Endodermal cell (in vitro differentiated cells): ENCODE results near the gene INHBE. TPM values are rescaled to one million over a fixed set of nuclear protein-coding genes. Genes with fewer than 3 reads are reported as not detected.
"Not testable (repeated sequence)": the region's sequence is repeated elsewhere in the genome, so short reads cannot be mapped to it uniquely, and the experiment has no call there.

Experiments used
- DNase-seq: peaks from one replicate; pipeline ENCODE4 v3.0.0-alpha.2; 2017
- H3K27ac ChIP-seq: 2 replicates; pipeline ENCODE4 v1.5.1; 2013; ENCODE audit warnings: mild to moderate bottlenecking, low read depth, low read length, moderate library complexity
- H3K27me3 ChIP-seq: 2 replicates; pipeline ENCODE4 v1.6.1; 2013; ENCODE audit warnings: mild to moderate bottlenecking, low read length, moderate library complexity; ENCODE audit not compliant: insufficient read depth, control insufficient read depth, poor library complexity, severe bottlenecking
- H3K36me3 ChIP-seq: 2 replicates; pipeline ENCODE4 v1.7.0; 2013; ENCODE audit warnings: mild to moderate bottlenecking, low read length, moderate library complexity; ENCODE audit not compliant: control insufficient read depth, insufficient read depth
- H3K4me1 ChIP-seq: one replicate; pipeline ENCODE4 v1.7.0; 2013; ENCODE audit warnings: low read length; ENCODE audit not compliant: control insufficient read depth, insufficient read depth
- H3K4me3 ChIP-seq: 2 replicates; pipeline ENCODE4 v1.5.1; 2013; ENCODE audit warnings: mild to moderate bottlenecking, low read length, moderate library complexity
- H3K9ac ChIP-seq: 2 replicates; pipeline ENCODE4 v1.6.1; 2013; ENCODE audit warnings: mild to moderate bottlenecking, low read length, moderate library complexity; ENCODE audit not compliant: poor library complexity, severe bottlenecking; ENCODE audit errors: extremely low read depth
- H3K9me3 ChIP-seq: 2 replicates; pipeline ENCODE4 v1.6.1; 2013; ENCODE audit warnings: mild to moderate bottlenecking, low read length, moderate library complexity; ENCODE audit not compliant: control insufficient read depth
- H3K27ac Mint-ChIP-seq: 2 replicates; pipeline ENCODE4 v1.8.0; 2020; ENCODE audit warnings: mixed read lengths
- H3K27me3 Mint-ChIP-seq: 2 replicates; pipeline ENCODE4 v1.8.0; 2021; ENCODE audit warnings: mild to moderate bottlenecking, mixed read lengths; ENCODE audit not compliant: insufficient read depth
- H3K36me3 Mint-ChIP-seq: 2 replicates; pipeline ENCODE4 v1.8.0; 2020; ENCODE audit warnings: low read depth, mixed read lengths
- H3K4me1 Mint-ChIP-seq: 2 replicates; pipeline ENCODE4 v1.8.0; 2020; ENCODE audit warnings: mixed read lengths
- H3K4me3 Mint-ChIP-seq: 2 replicates; pipeline ENCODE4 v1.8.0; 2020; ENCODE audit warnings: mild to moderate bottlenecking, moderate library complexity, mixed read lengths
- H3K9me3 Mint-ChIP-seq: 2 replicates; pipeline ENCODE4 v1.8.0; 2020; ENCODE audit warnings: mild to moderate bottlenecking, mixed read lengths
- CTCF ChIP-seq: fragments of 200-600 bp; sonication (generic); conservative IDR thresholded peaks from 2 replicates; pipeline ENCODE4 v1.5.0; 2021; ENCODE audit warnings: antibody characterized with exemption, mild to moderate bottlenecking
- WGBS, 2 experiments: methylation state at CpG; one replicate each; pipeline versions ENCODE4 v1.1.5 to v1.1.7; 2013; ENCODE audit warnings: missing lambda C conversion rate in 2 of 2, mixed read lengths in 1 of 2; ENCODE audit not compliant: insufficient coverage in 1 of 2, insufficient read length in 1 of 2; 5-methylcytosine and 5-hydroxymethylcytosine counted together
- total RNA-seq, 2 donors: library from RNA; stranded (reverse); fragmentation: NEBNext Ultra II Directional in 1 of 2; extraction: Animal tissue kit (Norgen Biotek cat#: 25700) in 1 of 2; gene quantifications; 2 replicates in 1 of 2; 3 replicates in 1 of 2; pipeline ENCODE4 v1.2.1, GENCODE V29; 2021

INHBE gene
- total RNA-seq, 2 donors from 2014 or later: 0.24 to 0.29 TPM

GRCh38 chr12:57435293-57435692, 19.8 kb upstream of the INHBE start:
- WGBS, 2 experiments: 60 to 86% methylated on average over 1 to 4 of the region's 4 CpGs
- TF ChIP-seq CTCF: no peak
- Histone ChIP-seq H3K4me3 (no peak overlapping the region), H3K27ac (no peak overlapping the region), H3K9ac (no peak overlapping the region), H3K36me3 (no peaks in the 10 kb centered on the region), H3K4me1 (peaks cover 6% of the 10 kb centered on the region), H3K27me3 (no peaks in the 10 kb centered on the region), H3K9me3 (no peaks in the 10 kb centered on the region)
- Mint-ChIP-seq H3K9me3 (peaks cover under 1% of the 10 kb centered on the region), H3K27me3 (no peaks in the 10 kb centered on the region), H3K4me3 (no peak overlapping the region), H3K27ac (peak overlapping the region; percentile 55), H3K36me3 (no peaks in the 10 kb centered on the region), H3K4me1 (peaks cover 15% of the 10 kb centered on the region)
- DNase-seq: no peak

- Histone ChIP-seq H3K9ac (no peak overlapping the region), H3K4me1 (peaks cover 6% of the 10 kb centered on the region), H3K27ac (no peak overlapping the region), H3K36me3 (no peaks in the 10 kb centered on the region), H3K9me3 (peaks cover 7% of the 10 kb centered on the region), H3K27me3 (no peaks in the 10 kb centered on the region), H3K4me3 (no peak overlapping the region)
- 83% methylated on average over 1 of the region's 1 CpG; no CpG with 5 or more reads in 1 of the 2 experiments for WGBS, 2 experiments
- no peak for TF ChIP-seq CTCF
- peaks cover 9% of the 10 kb centered on the region for H3K4me1 Mint-ChIP-seq
- H3K4me3 Mint-ChIP-seq: no peak overlapping the region
- no peak for DNase-seq
- H3K27me3 Mint-ChIP-seq: peaks cover 1% of the 10 kb centered on the region
- H3K27ac Mint-ChIP-seq: no peak overlapping the region
- peaks cover 2% of the 10 kb centered on the region for H3K36me3 Mint-ChIP-seq
- H3K9me3 Mint-ChIP-seq: peaks cover 14% of the 10 kb centered on the region
Observed at GRCh38 chr12:57438400-57438799, 16.7 kb upstream of the INHBE start.

DNA sequence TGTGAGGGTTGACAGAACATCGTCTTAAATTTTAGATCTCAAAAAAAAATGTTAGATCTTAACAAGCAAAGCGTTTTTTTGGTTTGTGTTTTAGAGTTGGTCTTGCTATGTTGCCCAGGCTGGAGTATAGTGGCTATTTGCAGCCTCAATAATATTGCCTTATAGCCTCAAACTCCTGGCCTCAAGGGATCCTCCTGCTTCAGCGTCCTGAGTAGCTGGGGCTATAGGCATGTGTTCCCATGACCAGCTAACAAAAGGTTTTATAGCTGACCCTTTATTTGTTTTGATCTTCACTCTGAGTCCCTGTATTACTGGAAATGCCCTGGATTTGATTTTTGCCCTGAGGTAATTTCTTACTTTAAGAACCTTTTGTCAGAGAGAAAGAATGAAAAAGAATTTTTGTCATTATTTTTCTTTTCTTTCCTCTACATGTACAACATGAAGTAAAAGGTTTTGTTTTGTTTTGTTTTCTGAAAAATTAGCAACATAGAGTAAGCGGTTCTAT, 15.3 kb upstream of the INHBE start:
- 91 to 100% methylated on average over 1 to 4 of the region's 4 CpGs for WGBS, 2 experiments
- peaks cover 5% of the 10 kb centered on the region for H3K4me1 Mint-ChIP-seq
- no peak for DNase-seq
- no peak for TF ChIP-seq CTCF
- peaks cover 1% of the 10 kb centered on the region for H3K27me3 Mint-ChIP-seq
- H3K27ac Mint-ChIP-seq: no peak overlapping the region
- no peak overlapping the region for H3K27ac ChIP-seq
- peaks cover 7% of the 10 kb centered on the region for H3K9me3 ChIP-seq
- H3K36me3 ChIP-seq: no peaks in the 10 kb centered on the region
- H3K4me3 ChIP-seq: no peak overlapping the region
- H3K27me3 ChIP-seq: no peaks in the 10 kb centered on the region
- no peak overlapping the region for H3K9ac ChIP-seq
- H3K4me1 ChIP-seq: peaks cover 2% of the 10 kb centered on the region
- no peak overlapping the region for H3K4me3 Mint-ChIP-seq
- H3K9me3 Mint-ChIP-seq: peaks cover 14% of the 10 kb centered on the region
- H3K36me3 Mint-ChIP-seq: peaks cover 2% of the 10 kb centered on the region

DNA sequence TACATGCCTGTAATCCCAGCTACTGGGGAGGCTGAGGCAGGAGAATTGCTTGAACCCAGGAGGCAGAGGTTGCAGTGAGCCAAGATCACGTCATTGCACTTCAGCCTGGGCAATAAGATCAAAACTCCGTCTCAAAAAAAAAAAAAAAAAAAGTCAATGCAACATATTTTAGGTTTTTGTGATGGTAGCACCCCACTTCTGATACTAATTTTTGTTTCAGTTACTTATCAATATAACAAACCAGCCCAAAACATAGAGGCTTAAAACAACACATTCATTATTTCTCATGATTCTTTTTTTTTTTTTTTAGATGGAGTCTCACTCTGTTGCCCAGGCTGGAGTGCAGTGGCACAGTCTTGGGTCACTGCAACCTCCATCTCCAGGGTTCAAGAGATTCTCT, 13.7 kb upstream of the INHBE start:
- peaks cover 14% of the 10 kb centered on the region for H3K9me3 Mint-ChIP-seq
- WGBS, 2 experiments: 60% methylated on average over 1 of the region's 2 CpGs; no CpG with 5 or more reads in 1 of the 2 experiments
- DNase-seq, H3K27me3 Mint-ChIP-seq, H3K27me3 ChIP-seq, H3K4me1 ChIP-seq, H3K36me3 ChIP-seq, H3K4me3 ChIP-seq, H3K9me3 ChIP-seq, H3K27ac Mint-ChIP-seq, H3K4me1 Mint-ChIP-seq, H3K36me3 Mint-ChIP-seq, H3K27ac ChIP-seq, H3K9ac ChIP-seq, H3K4me3 Mint-ChIP-seq: not testable (repeated sequence)
